SU-DHL-6 (cell line): ENCODE measurements around the gene PRDM5.

Experiments used
- CTCF ChIP-seq: fragments of 200-600 bp; sonication (generic); IDR thresholded peaks from one replicate; pipeline ENCODE4 v1.5.1; 2017; ENCODE audit warnings: antibody characterized with exemption, mild to moderate bottlenecking, low read length, moderate library complexity; ENCODE audit not compliant: insufficient read depth, poor library complexity, severe bottlenecking
- EZH2phosphoT487 ChIP-seq: fragments of 200-600 bp; sonication (generic), shearing (Covaris generic); conservative IDR thresholded peaks from 2 replicates; pipeline ENCODE4 v1.6.1; 2018; ENCODE audit warnings: mild to moderate bottlenecking, antibody characterized with exemption, low read length, moderate library complexity, mixed read lengths

- TF ChIP-seq CTCF: no peak
- TF ChIP-seq EZH2phosphoT487: no peak
Measured at GRCh38 chr4:120850018-120850599, 72.4 kb downstream of the PRDM5 start.
